HepG2 (cell line): ENCODE measurements around the gene ZFAND6. TPM values are rescaled to one million over a fixed set of nuclear protein-coding genes. Genes with fewer than 3 reads are reported as not detected.

Experiments used
- AGO1 ChIP-seq: fragments of 200-400 bp; formaldehyde crosslinking; IDR thresholded peaks from 2 replicates; pipeline ENCODE4 v1.6.1; 2017; ENCODE audit warnings: mild to moderate bottlenecking, low read depth, low read length, moderate library complexity; ENCODE audit not compliant: poor library complexity, severe bottlenecking
- AKAP8 ChIP-seq: sonication (generic); formaldehyde crosslinking; IDR thresholded peaks from 2 replicates; pipeline ENCODE4 v1.5.1; 2020; ENCODE audit warnings: mild to moderate bottlenecking, missing genetic modification reagents
- BCL6 ChIP-seq: IDR thresholded peaks from 2 replicates; pipeline ENCODE4 v1.6.1; 2016; ENCODE audit warnings: missing genetic modification reagents, missing compliant biosample characterization
- EP300 ChIP-seq, 3 experiments: sonication (generic) in 1 of 3; formaldehyde crosslinking in 1 of 3; IDR thresholded peaks; 2 replicates each; pipeline versions ENCODE4 v1.5.1 to v1.6.1; 2011 to 2020; ENCODE audit warnings: low read depth in 2 of 3, low read length in 2 of 3, borderline replicate concordance in 1 of 3, improper control_type of control experiment in 1 of 3, mild to moderate bottlenecking in 1 of 3, missing genetic modification reagents in 1 of 3, moderate library complexity in 1 of 3
- ETS1 ChIP-seq: sonication (generic); formaldehyde crosslinking; IDR thresholded peaks from 2 replicates; pipeline ENCODE4 v1.4.0; 2020; ENCODE audit warnings: missing genetic modification reagents
- KMT2B ChIP-seq: IDR thresholded peaks from 2 replicates; pipeline ENCODE4 v1.6.1; 2016; ENCODE audit warnings: missing genetic modification reagents, missing compliant biosample characterization
- LRRFIP1 ChIP-seq: sonication (generic); formaldehyde crosslinking; conservative IDR thresholded peaks from 2 replicates; pipeline ENCODE4 v1.4.0; 2020; ENCODE audit warnings: missing genetic modification reagents
- MAFG ChIP-seq: sonication (generic); formaldehyde crosslinking; IDR thresholded peaks from 2 replicates; pipeline ENCODE4 v1.5.1; 2020; ENCODE audit warnings: mild to moderate bottlenecking, missing genetic modification reagents
- MXI1 ChIP-seq: IDR thresholded peaks from 3 replicates; pipeline ENCODE4 v1.6.1; 2012; ENCODE audit warnings: low read depth, low read length, inconsistent platforms, borderline replicate concordance
- NR1H2 ChIP-seq: sonication (generic); formaldehyde crosslinking; IDR thresholded peaks from 2 replicates; pipeline ENCODE4 v1.8.1; 2022; ENCODE audit warnings: low read depth, missing genetic modification reagents, borderline replicate concordance
- RNF2 ChIP-seq: fragments of 450-650 bp; conservative IDR thresholded peaks from 2 replicates; pipeline ENCODE4 v1.6.1; 2016; ENCODE audit warnings: low read depth
- RNF219 ChIP-seq: sonication (generic); formaldehyde crosslinking; IDR thresholded peaks from 2 replicates; pipeline ENCODE4 v1.5.0; 2020; ENCODE audit warnings: mild to moderate bottlenecking, missing genetic modification reagents
- TRIM24 ChIP-seq: sonication (generic); formaldehyde crosslinking; IDR thresholded peaks from 2 replicates; pipeline ENCODE4 v1.8.0; 2022; ENCODE audit warnings: mild to moderate bottlenecking, missing genetic modification reagents
- ZKSCAN8 ChIP-seq: IDR thresholded peaks from 2 replicates; pipeline ENCODE4 v1.6.1; 2016; ENCODE audit warnings: borderline replicate concordance, missing genetic modification reagents, missing compliant biosample characterization
- ZMAT5 ChIP-seq: sonication (generic); formaldehyde crosslinking; IDR thresholded peaks from 2 replicates; pipeline ENCODE4 v1.5.0; 2020; ENCODE audit warnings: mild to moderate bottlenecking, low read depth, missing genetic modification reagents, borderline replicate concordance
- ZNF724P ChIP-seq: sonication (generic); formaldehyde crosslinking; IDR thresholded peaks from 2 replicates; pipeline ENCODE4 v1.8.0; 2022; ENCODE audit warnings: missing genetic modification reagents, borderline replicate concordance
- ZSCAN21 ChIP-seq: sonication (generic); formaldehyde crosslinking; IDR thresholded peaks from 2 replicates; pipeline ENCODE4 v1.8.0; 2022; ENCODE audit warnings: mild to moderate bottlenecking, missing genetic modification reagents, moderate library complexity, borderline replicate concordance
- ZSCAN9 ChIP-seq: IDR thresholded peaks from 2 replicates; pipeline ENCODE4 v1.6.1; 2016; ENCODE audit warnings: borderline replicate concordance
- polyA plus RNA-seq, 8 experiments: library from polyadenylated mRNA; depleted of rRNA in 3 of 8; stranded (reverse) in 7 of 8; unstranded in 1 of 8; fragments of >200 nt; fragmentation: Illumina TruSeq in 4 of 8; extraction: Trizol in 4 of 8; gene quantifications; 2 replicates each; pipeline versions ENCODE4 v1.2.1 to v1.2.3, GENCODE V29; 2011 to 2016; ENCODE audit warnings: low read depth in 4 of 8, missing spikeins in 1 of 8, mixed read lengths in 1 of 8; ENCODE audit not compliant: insufficient read depth in 1 of 8
- total RNA-seq, 5 experiments: library from RNA; depleted of rRNA; stranded (reverse); fragments of >200 nt; fragmentation: Illumina TruSeq; extraction: Trizol; gene quantifications; 2 replicates each; pipeline ENCODE4 v1.2.3, GENCODE V29; 2016; ENCODE audit warnings: low read depth in 1 of 5
- TF ChIP-seq, protein P1 (sequence below): sonication (generic); formaldehyde crosslinking; conservative IDR thresholded peaks from 2 replicates; pipeline ENCODE4 v1.4.0; 2020; ENCODE audit warnings: missing genetic modification reagents

The ZFAND6 gene
- total and polyA plus RNA-seq, 2 of the 13 experiments (the other 11 are each of a cell fraction or from before 2014, with no cell fraction given) = 84.2 to 115 TPM

- TF ChIP-seq AGO1 = no peak
- TF ChIP-seq ZSCAN9 (CRISPR knock-in tag) = no peak
- no peak for TF ChIP-seq ZKSCAN8 (CRISPR knock-in tag)
- TF ChIP-seq MAFG (CRISPR knock-in tag) = no peak
- 0 out of 2 replicates have a peak, but pooled peaks have one; percentile 22 for TF ChIP-seq ZSCAN21 (CRISPR knock-in tag)
- no peak for TF ChIP-seq TRIM24
- no peak for TF ChIP-seq ZNF724P (CRISPR knock-in tag)
- no peak for TF ChIP-seq ZMAT5 (CRISPR knock-in tag)
- TF ChIP-seq RNF219 (CRISPR knock-in tag) = no peak
- no peak for TF ChIP-seq KMT2B
- TF ChIP-seq BCL6 (CRISPR knock-in tag) = no peak
- 0 out of 4 replicates have a peak, but pooled peaks of 1 of the 2 experiments have one; percentile 5 for TF ChIP-seq EP300 (IDR thresholded peaks at IDR 0.05; ENCODE audit: low read depth in 2 of 2, low read length in 2 of 2)
- no peak for TF ChIP-seq EP300 (CRISPR knock-in tag; IDR thresholded peaks at IDR 0.05; ENCODE audit: borderline replicate concordance)
- no peak for TF ChIP-seq MXI1
- TF ChIP-seq LRRFIP1 (CRISPR knock-in tag) = no peak
- no peak for TF ChIP-seq AKAP8 (CRISPR knock-in tag)
- no peak for TF ChIP-seq NR1H2
- no peak for TF ChIP-seq ETS1
- TF ChIP-seq RNF2 = no peak
- TF ChIP-seq, protein P1, sequence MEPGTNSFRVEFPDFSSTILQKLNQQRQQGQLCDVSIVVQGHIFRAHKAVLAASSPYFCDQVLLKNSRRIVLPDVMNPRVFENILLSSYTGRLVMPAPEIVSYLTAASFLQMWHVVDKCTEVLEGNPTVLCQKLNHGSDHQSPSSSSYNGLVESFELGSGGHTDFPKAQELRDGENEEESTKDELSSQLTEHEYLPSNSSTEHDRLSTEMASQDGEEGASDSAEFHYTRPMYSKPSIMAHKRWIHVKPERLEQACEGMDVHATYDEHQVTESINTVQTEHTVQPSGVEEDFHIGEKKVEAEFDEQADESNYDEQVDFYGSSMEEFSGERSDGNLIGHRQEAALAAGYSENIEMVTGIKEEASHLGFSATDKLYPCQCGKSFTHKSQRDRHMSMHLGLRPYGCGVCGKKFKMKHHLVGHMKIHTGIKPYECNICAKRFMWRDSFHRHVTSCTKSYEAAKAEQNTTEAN = no peak
Observed at GRCh38 chr15:80173022-80173759, 113.7 kb downstream of the ZFAND6 start (continued).
